Mesendoderm (in vitro differentiated cells): ENCODE results near the gene ARRDC3.
"Not testable (repeated sequence)": the region's sequence is repeated elsewhere in the genome, so short reads cannot be mapped to it uniquely, and the experiment has no call there.

ENCODE experiments used
- DNase-seq: peaks from one replicate; pipeline ENCODE4 v3.0.0; 2013
- H2AK5ac ChIP-seq: 2 replicates; pipeline ENCODE4 v1.6.1; 2013; ENCODE audit warnings: low read length, inconsistent platforms
- H2BK120ac ChIP-seq: 2 replicates; pipeline ENCODE4 v1.6.1; 2013; ENCODE audit warnings: low read depth, mild to moderate bottlenecking, low read length, moderate library complexity, mixed read lengths
- H2BK15ac ChIP-seq: replicated peaks from 2 replicates; pipeline ENCODE4 v1.6.1; 2013; ENCODE audit warnings: low read depth, mild to moderate bottlenecking, moderate library complexity
- H2BK5ac ChIP-seq: 2 replicates; pipeline ENCODE4 v1.6.1; 2013; ENCODE audit warnings: low read length, inconsistent platforms
- H3K18ac ChIP-seq: 2 replicates; pipeline ENCODE4 v1.6.1; 2013; ENCODE audit warnings: mild to moderate bottlenecking, low read length, mixed read lengths
- H3K23ac ChIP-seq: one replicate; pipeline ENCODE4 v1.6.1; 2013; ENCODE audit warnings: low read length
- H3K27ac ChIP-seq: 2 replicates; pipeline ENCODE4 v1.5.1; 2013; ENCODE audit warnings: low read depth, mild to moderate bottlenecking, inconsistent platforms, low read length, moderate library complexity
- H3K27me3 ChIP-seq: 2 replicates; pipeline ENCODE4 v1.6.1; 2013; ENCODE audit warnings: low read length, control low read depth, mild to moderate bottlenecking, inconsistent platforms; ENCODE audit not compliant: insufficient read depth, poor library complexity
- H3K36me3 ChIP-seq: 2 replicates; pipeline ENCODE4 v1.6.1; 2013; ENCODE audit warnings: low read length, inconsistent platforms; ENCODE audit not compliant: control insufficient read depth, insufficient read depth
- H3K4ac ChIP-seq: one replicate; pipeline ENCODE4 v1.6.1; 2013; ENCODE audit warnings: low read depth, mild to moderate bottlenecking, low read length, moderate library complexity
- H3K4me1 ChIP-seq: 2 replicates; pipeline ENCODE4 v1.6.1; 2013; ENCODE audit warnings: low read depth, low read length, inconsistent platforms; ENCODE audit not compliant: control insufficient read depth
- H3K4me2 ChIP-seq: 2 replicates; pipeline ENCODE4 v1.6.1; 2013; ENCODE audit warnings: low read length
- H3K4me3 ChIP-seq: 2 replicates; pipeline ENCODE4 v1.5.1; 2013; ENCODE audit warnings: mild to moderate bottlenecking, low read length
- H3K56ac ChIP-seq: one replicate; pipeline ENCODE4 v1.6.1; 2013; ENCODE audit warnings: low read length
- H3K79me1 ChIP-seq: 2 replicates; pipeline ENCODE4 v1.6.1; 2013; ENCODE audit warnings: low read length, inconsistent platforms
- H3K79me2 ChIP-seq: 2 replicates; pipeline ENCODE4 v1.6.1; 2013; ENCODE audit warnings: mild to moderate bottlenecking, low read length; ENCODE audit not compliant: control insufficient read depth, insufficient read depth
- H3K9ac ChIP-seq: 2 replicates; pipeline ENCODE4 v1.6.1; 2013; ENCODE audit warnings: low read length, inconsistent platforms
- H4K5ac ChIP-seq: one replicate; pipeline ENCODE4 v1.6.1; 2013; ENCODE audit warnings: low read length
- H4K8ac ChIP-seq: one replicate; pipeline ENCODE4 v1.6.1; 2013; ENCODE audit warnings: low read depth, mild to moderate bottlenecking, control low read depth, low read length, moderate library complexity
- WGBS: extraction: QIAGEN DNeasy Blood & Tissue Kit; methylation state at CpG from one replicate; pipeline ENCODE4 v1.1.7; 2013; ENCODE audit warnings: low lambda C conversion rate, missing lambda C conversion rate; ENCODE audit not compliant: insufficient coverage; ENCODE audit errors: extremely low coverage; 5-methylcytosine and 5-hydroxymethylcytosine counted together

ARRDC3 gene

GRCh38 chr5:91389555-91389954 is 6.4 kb upstream of the ARRDC3 start:
- not testable (repeated sequence) for H3K27ac ChIP-seq, H3K79me1 ChIP-seq, H3K27me3 ChIP-seq, H2BK5ac ChIP-seq, H4K5ac ChIP-seq, DNase-seq, H3K4ac ChIP-seq, H3K36me3 ChIP-seq, H3K4me2 ChIP-seq, H3K4me1 ChIP-seq, H3K23ac ChIP-seq, H3K9ac ChIP-seq, H3K56ac ChIP-seq, H2AK5ac ChIP-seq, H4K8ac ChIP-seq, H2BK120ac ChIP-seq, H3K79me2 ChIP-seq, H2BK15ac ChIP-seq, H3K18ac ChIP-seq, H3K4me3 ChIP-seq

- H2BK120ac ChIP-seq, result no peak overlapping the region
- no CpG with 5 or more reads among the region's 5 CpGs for WGBS
- H4K5ac ChIP-seq, result no peak overlapping the region
- no peak overlapping the region for H3K18ac ChIP-seq
- H2AK5ac ChIP-seq, result no peak overlapping the region
- no peak overlapping the region for H4K8ac ChIP-seq
- no peaks in the 10 kb centered on the region for H3K79me1 ChIP-seq
- H3K36me3 ChIP-seq, result no peaks in the 10 kb centered on the region
- no peak overlapping the region for H3K56ac ChIP-seq
- no peak overlapping the region for H3K4me2 ChIP-seq
- DNase-seq, result no peak
- H3K9ac ChIP-seq, result no peak overlapping the region
- H3K79me2 ChIP-seq, result no peaks in the 10 kb centered on the region
- H3K27me3 ChIP-seq, result no peaks in the 10 kb centered on the region
- H2BK5ac ChIP-seq, result no peak overlapping the region
- H2BK15ac ChIP-seq, result no peak overlapping the region
- H3K27ac ChIP-seq, result no peak overlapping the region
- H3K4me1 ChIP-seq, result no peaks in the 10 kb centered on the region
- no peak overlapping the region for H3K23ac ChIP-seq
- no peak overlapping the region for H3K4ac ChIP-seq
- no peak overlapping the region for H3K4me3 ChIP-seq
These were observed 5.2 kb upstream of the ARRDC3 start for GRCh38 chr5:91388362-91388761.

GRCh38 chr5:91386120-91386519 is 3.0 kb upstream of the ARRDC3 start:
- Histone ChIP-seq H3K27ac (no peak overlapping the region), H3K4me1 (no peaks in the 10 kb centered on the region), H2BK120ac (no peak overlapping the region), H2AK5ac (no peak overlapping the region), H3K23ac (no peak overlapping the region), H3K4me3 (no peak overlapping the region), H3K36me3 (no peaks in the 10 kb centered on the region), H3K9ac (no peak overlapping the region), H2BK15ac (no peak overlapping the region), H3K27me3 (no peaks in the 10 kb centered on the region), H3K56ac (no peak overlapping the region), H3K4me2 (no peak overlapping the region), H3K18ac (no peak overlapping the region), H4K5ac (no peak overlapping the region), H3K79me1 (no peaks in the 10 kb centered on the region), H2BK5ac (no peak overlapping the region), H3K4ac (no peak overlapping the region), H4K8ac (no peak overlapping the region), H3K79me2 (peaks cover 2% of the 10 kb centered on the region)
- DNase-seq, result peak; percentile 12
- WGBS, result no CpG with 5 or more reads among the region's 2 CpGs

GRCh38 chr5:91385596-91385995 is 2.5 kb upstream of the ARRDC3 start:
- H3K23ac ChIP-seq, H3K18ac ChIP-seq, H3K79me2 ChIP-seq, DNase-seq, H3K4me3 ChIP-seq, H3K79me1 ChIP-seq, H3K4ac ChIP-seq, H3K27ac ChIP-seq, H2BK120ac ChIP-seq, H3K4me1 ChIP-seq, H3K27me3 ChIP-seq, H2BK5ac ChIP-seq, H3K4me2 ChIP-seq, H2AK5ac ChIP-seq, H4K8ac ChIP-seq, H2BK15ac ChIP-seq, H4K5ac ChIP-seq, H3K36me3 ChIP-seq, H3K56ac ChIP-seq, H3K9ac ChIP-seq: not testable (repeated sequence)
- WGBS, result no CpG with 5 or more reads among the region's 11 CpGs

GRCh38 chr5:91384671-91385430 is 1.7 kb upstream of the ARRDC3 start:
- WGBS, result no CpG with 5 or more reads among the region's 6 CpGs
- Histone ChIP-seq H3K27me3 (no peaks in the 10 kb centered on the region), H3K56ac (no peak overlapping the region), H3K4me2 (no peak overlapping the region), H3K23ac (no peak overlapping the region), H3K36me3 (no peaks in the 10 kb centered on the region), H3K4me1 (no peaks in the 10 kb centered on the region), H4K8ac (no peak overlapping the region), H3K79me2 (peaks cover 2% of the 10 kb centered on the region), H3K9ac (no peak overlapping the region), H3K27ac (no peak overlapping the region), H2AK5ac (no peak overlapping the region), H4K5ac (no peak overlapping the region), H2BK5ac (no peak overlapping the region), H2BK15ac (no peak overlapping the region), H3K4ac (no peak overlapping the region), H3K4me3 (no peak overlapping the region), H2BK120ac (no peak overlapping the region), H3K79me1 (no peaks in the 10 kb centered on the region), H3K18ac (no peak overlapping the region)
- peak; percentile 93 for DNase-seq

- peak; percentile 62 for DNase-seq
- no peak overlapping the region for H2BK15ac ChIP-seq
- WGBS, result no CpG with 5 or more reads among the region's 7 CpGs
These were observed 811 bp upstream of the ARRDC3 start for GRCh38 chr5:91383956-91384300.

More at GRCh38 chr5:91383956-91384300, 811 bp upstream of the ARRDC3 start:
- peak overlapping the region; percentile 68 for H3K4ac ChIP-seq
- H3K56ac ChIP-seq, result peak overlapping the region; percentile 87
- no peaks in the 10 kb centered on the region for H3K36me3 ChIP-seq
- H3K27ac ChIP-seq, result peak overlapping the region; percentile 94
- H3K4me3 ChIP-seq, result peak overlapping the region; percentile 63
- H3K79me2 ChIP-seq, result peaks cover 2% of the 10 kb centered on the region
- no peak overlapping the region for H3K23ac ChIP-seq
- H3K4me2 ChIP-seq, result peak overlapping the region; percentile 70
- H3K9ac ChIP-seq, result peak overlapping the region; percentile 78
- no peak overlapping the region for H4K8ac ChIP-seq
- no peak overlapping the region for H3K18ac ChIP-seq
- H2BK120ac ChIP-seq, result no peak overlapping the region
- H3K27me3 ChIP-seq, result no peaks in the 10 kb centered on the region
- H2BK5ac ChIP-seq, result no peak overlapping the region
- H3K4me1 ChIP-seq, result no peaks in the 10 kb centered on the region
- no peak overlapping the region for H2AK5ac ChIP-seq
- no peak overlapping the region for H4K5ac ChIP-seq
- H3K79me1 ChIP-seq, result no peaks in the 10 kb centered on the region
